ENCODE data around the gene TRAF3. TPM values are rescaled to one million over a fixed set of nuclear protein-coding genes. Genes with fewer than 3 reads are reported as not detected.
"Not testable (repeated sequence)": the region's sequence is repeated elsewhere in the genome, so short reads cannot be mapped to it uniquely, and the experiment has no call there.

The TRAF3 gene
- polyA plus RNA-seq, 1 donor: 13.1 TPM

GRCh38 chr14:102752239-102752847 lies 24.9 kb upstream of the TRAF3 start:
- DNase-seq: no peak

- no peak for DNase-seq
Observed at GRCh38 chr14:102754370-102755262, 22.6 kb upstream of the TRAF3 start.

- DNase-seq: no peak
Observed at GRCh38 chr14:102757646-102758045, 19.6 kb upstream of the TRAF3 start.

GRCh38 chr14:102758087-102758486 lies 19.2 kb upstream of the TRAF3 start:
- no peak for DNase-seq

- DNase-seq: peak; percentile 46
Observed at GRCh38 chr14:102759456-102760187, 17.6 kb upstream of the TRAF3 start.

GRCh38 chr14:102760496-102761193 lies 16.6 kb upstream of the TRAF3 start:
- no peak for DNase-seq

- no peak for DNase-seq
Observed at GRCh38 chr14:102761206-102761605, 16.0 kb upstream of the TRAF3 start.

GRCh38 chr14:102764220-102764671 lies 13.0 kb upstream of the TRAF3 start:
- DNase-seq: no peak

- not testable (repeated sequence) for DNase-seq
Observed at GRCh38 chr14:102765770-102766169, 11.5 kb upstream of the TRAF3 start.

- no peak for DNase-seq
Observed at GRCh38 chr14:102768223-102769048, 8.8 kb upstream of the TRAF3 start.

GRCh38 chr14:102769049-102769327 lies 8.3 kb upstream of the TRAF3 start:
- DNase-seq: no peak

- no peak for DNase-seq
Observed at GRCh38 chr14:102770147-102771123, 6.8 kb upstream of the TRAF3 start.

GRCh38 chr14:102771144-102771543 lies 6.1 kb upstream of the TRAF3 start:
- DNase-seq: no peak

GRCh38 chr14:102772781-102773570 lies 4.3 kb upstream of the TRAF3 start:
- no peak for DNase-seq

- peak; percentile 78 for DNase-seq
Observed at GRCh38 chr14:102774391-102775153, 2.7 kb upstream of the TRAF3 start.

- DNase-seq: no peak
Observed at GRCh38 chr14:102775855-102776760, 1.1 kb upstream of the TRAF3 start.

- DNase-seq: no peak
Observed at GRCh38 chr14:102777711-102778337, 575 bp downstream of the TRAF3 start.

All from hindlimb muscle (tissue), 1 donor.